ENCODE results near the gene ROBO1.

Gene ROBO1

DNA sequence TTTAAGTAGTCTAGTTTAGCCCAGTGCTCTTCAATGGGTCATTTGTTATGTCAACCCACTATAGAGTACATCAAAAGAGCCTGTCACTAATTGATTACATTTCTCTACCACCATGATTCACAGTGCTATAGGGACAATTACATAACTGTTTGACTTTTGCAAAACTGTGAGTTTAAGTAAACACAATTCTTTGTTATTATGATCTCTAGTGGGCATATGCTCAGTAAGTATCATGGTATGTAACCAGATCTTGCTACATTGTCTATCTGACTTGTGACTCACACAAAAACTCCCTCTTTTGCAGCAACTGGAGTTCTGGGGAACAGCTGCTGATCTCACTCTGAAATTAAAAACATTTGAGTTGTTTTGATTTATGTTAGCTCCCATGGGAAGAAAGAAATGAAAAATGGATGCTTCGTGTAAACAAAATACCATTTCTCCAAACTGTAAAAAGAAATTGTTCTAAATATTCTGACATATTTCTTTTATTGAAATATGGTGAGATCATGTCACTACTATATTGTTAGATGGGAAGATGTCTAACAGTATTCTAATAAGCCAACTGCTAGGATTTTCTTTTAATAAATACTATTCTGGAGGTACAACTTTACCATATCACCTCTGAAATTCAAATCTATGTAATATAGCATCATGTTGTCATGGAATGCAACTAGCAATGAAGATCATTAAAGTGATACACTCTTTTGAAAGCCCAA, 470.4 kb downstream of the ROBO1 start:
- no peak for ATAC-seq

- no peak for ATAC-seq
Measured at GRCh38 chr3:79286882-79287281, 480.9 kb downstream of the ROBO1 start.

DNA sequence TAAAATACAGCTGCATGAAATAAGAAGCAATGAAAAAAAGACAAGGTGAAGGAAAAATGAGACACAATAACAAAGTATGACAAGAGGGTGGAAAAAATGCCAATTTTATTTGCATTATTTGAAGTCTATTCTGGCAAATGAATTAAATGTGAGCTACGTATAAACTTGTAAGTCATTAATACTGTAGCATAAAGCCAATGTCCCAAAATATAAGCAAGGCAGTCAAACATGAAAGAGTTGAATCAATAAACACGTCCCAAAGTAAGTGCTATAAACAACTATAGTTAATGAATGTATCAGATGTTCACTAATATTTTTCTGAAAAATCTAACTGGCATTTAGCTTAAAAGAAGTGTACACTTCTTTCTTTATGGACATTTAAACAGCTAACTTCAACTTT, 481.9 kb downstream of the ROBO1 start:
- ATAC-seq = no peak

DNA sequence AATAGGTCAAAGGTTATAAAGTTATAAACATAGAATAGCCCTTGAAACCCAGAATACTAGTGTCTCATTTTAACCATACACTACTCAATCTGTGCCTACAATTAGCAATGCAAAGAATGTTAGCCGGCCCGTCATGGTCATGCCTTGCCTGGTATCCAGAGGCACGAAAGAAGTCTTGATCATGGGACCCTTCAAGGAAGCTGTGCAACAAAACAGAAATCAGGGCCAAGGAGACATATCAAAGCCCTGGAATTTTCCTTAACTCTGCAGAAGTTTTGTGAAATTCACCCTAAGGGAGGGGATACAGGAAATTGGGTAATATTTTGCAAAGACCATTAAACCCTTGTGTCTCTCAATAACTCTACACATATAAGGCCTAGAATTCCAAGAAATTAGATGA, 482.4 kb downstream of the ROBO1 start:
- ATAC-seq = no peak

DNA sequence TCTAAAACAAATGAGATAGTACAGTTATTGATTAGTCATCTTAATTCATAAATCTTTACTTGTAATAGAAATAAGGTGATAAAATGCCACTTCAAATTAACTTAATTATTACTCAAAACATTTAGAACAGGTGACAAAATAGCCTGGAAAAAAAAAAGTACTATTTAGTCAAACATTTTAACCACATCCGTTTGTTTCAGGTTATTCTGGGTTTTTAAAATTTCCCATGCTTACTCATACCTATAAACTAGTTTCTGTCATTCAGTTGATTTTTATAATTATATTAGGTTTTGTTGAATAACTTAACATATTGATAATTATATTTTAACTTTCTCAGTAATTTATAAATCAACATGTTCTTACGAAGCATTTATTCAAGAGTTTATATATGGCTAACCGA, 483.0 kb downstream of the ROBO1 start:
- no peak for ATAC-seq

- ATAC-seq = no peak
Measured at GRCh38 chr3:79278681-79279080, 489.1 kb downstream of the ROBO1 start.

GRCh38 chr3:79268422-79268821, 499.4 kb downstream of the ROBO1 start:
- ATAC-seq = no peak

DNA sequence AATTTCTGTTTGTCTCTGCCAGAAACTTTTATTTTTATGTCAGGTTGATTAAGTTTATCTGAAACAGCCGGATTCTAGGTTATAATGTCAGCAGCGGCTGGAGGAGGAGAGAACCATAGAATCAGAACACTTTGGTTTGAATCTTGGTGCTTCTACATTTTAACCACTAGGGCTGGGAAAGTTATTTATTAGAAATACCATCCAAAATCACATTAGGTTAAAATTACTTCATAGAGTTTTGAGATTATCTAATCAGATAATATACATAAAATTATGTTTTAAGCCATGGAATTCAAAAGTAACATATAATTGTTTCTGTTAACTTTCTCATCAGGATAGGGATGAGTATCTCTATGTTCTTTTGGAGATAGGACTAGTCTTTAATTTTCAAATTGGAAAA, 502.9 kb downstream of the ROBO1 start:
- no peak for ATAC-seq

- ATAC-seq = no peak
Measured at GRCh38 chr3:79263423-79263822, 504.4 kb downstream of the ROBO1 start.

DNA sequence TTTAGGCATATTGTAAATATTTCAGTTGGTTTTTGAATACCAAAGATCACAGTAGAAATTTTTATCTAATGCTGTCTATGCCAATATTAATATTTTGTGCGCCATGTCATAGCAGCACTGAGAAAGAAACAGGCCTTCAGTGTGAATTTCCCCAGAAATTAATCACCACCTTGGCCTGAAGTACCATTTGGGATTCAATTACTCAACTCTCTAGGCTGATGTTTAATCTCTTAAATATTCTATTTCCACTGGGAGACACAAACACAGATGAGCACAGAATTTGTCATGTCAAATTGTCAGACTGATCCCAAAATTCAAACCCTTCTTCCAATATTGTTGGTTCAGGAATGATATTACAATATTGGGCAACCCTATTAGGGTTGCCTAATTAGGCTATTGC, 509.3 kb downstream of the ROBO1 start:
- no peak for ATAC-seq

DNA sequence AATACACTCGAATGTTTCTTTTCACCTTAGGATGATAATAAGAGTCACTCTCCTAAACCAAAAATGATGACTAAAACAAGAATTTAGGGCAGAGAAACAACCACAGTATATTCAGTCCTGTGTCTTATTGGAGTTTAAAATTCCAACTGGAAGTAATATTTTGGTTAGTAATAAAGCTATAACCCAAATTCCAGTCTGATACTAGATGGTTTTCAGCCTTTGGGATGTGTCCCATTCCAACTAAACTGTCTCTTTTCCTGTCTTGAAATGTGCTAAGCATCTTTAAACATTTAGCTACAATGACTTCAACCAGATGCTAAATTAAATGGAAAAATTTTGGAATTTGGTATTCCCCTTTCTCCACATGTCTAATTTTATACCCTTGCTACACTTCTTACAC, 510.0 kb downstream of the ROBO1 start:
- no peak for ATAC-seq

GRCh38 chr3:79255702-79256101, 512.1 kb downstream of the ROBO1 start:
- ATAC-seq = no peak

DNA sequence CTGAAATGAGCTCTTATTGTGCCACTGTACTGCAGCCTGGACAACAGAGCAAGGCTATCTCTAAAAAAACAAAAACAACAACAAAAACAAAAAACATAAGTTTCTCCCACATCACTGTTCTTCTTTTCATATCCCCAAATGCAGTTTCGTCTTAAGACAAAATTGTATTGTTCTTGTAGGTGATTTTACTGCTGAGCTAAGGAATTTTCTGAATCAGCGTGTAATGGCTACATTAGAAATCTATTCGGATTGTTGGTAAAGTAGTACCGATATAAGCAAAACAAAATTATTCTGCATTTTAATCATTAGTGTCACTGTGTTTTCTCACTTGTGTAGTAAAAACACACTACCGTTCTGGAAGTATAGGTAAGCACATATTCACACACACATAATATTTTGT, 512.5 kb downstream of the ROBO1 start:
- ATAC-seq = no peak

DNA sequence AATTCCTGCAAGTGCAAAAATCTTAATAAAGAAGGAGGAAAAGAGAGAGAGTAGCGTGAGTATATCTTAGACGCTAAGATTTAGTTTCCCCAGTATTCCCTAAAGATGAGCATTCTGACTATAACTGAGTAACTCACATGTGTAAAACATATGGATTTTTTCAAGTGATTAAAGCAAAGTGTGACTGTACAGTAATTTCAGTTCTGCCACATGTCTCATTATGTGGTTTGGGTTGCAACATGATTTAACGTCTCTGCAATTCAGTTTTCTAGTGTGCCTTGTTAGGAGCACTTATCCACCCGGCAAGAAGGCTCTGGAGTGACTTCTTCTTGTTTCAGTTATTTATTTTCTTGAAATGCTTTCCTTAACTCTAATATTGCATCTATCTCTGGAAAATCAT, 514.1 kb downstream of the ROBO1 start:
- no peak for ATAC-seq

DNA sequence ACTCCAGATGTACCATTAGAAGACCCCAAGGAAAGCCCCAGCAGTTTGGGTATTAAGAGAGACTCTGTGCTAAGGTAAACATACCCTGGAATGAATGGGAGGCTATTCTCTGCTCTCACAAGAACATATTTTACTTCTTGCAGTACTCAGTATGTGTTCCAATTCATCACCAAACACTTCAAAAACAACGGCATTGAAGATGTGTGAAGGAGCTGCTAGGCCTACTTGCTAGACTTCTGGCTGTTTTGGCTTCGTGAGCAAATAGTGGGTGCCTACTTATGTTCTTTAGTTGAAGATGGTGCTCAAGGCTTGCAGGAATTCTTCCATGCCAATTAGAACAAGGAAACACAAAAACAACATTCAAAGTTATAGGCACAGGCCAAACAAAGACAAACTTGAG, 514.5 kb downstream of the ROBO1 start:
- no peak for ATAC-seq

- ATAC-seq = no peak
Measured at GRCh38 chr3:79250746-79251145, 517.1 kb downstream of the ROBO1 start.

- no peak for ATAC-seq
Measured at GRCh38 chr3:79249701-79250100, 518.1 kb downstream of the ROBO1 start.

DNA sequence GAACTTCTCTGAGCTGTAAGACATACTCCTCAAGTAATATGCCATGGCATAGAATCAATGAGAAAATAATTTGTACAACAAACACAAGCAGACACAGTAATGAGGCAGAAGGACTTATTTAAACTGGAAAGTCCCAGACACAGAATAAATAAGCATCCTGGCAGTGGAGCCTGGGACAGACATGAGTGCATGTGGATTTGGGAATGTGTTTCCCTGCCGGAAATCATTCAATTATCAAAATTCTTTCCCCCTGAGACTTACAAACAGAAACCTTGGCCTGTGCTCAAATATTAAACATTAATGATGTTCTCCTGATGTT, 520.1 kb downstream of the ROBO1 start:
- ATAC-seq = no peak

DNA sequence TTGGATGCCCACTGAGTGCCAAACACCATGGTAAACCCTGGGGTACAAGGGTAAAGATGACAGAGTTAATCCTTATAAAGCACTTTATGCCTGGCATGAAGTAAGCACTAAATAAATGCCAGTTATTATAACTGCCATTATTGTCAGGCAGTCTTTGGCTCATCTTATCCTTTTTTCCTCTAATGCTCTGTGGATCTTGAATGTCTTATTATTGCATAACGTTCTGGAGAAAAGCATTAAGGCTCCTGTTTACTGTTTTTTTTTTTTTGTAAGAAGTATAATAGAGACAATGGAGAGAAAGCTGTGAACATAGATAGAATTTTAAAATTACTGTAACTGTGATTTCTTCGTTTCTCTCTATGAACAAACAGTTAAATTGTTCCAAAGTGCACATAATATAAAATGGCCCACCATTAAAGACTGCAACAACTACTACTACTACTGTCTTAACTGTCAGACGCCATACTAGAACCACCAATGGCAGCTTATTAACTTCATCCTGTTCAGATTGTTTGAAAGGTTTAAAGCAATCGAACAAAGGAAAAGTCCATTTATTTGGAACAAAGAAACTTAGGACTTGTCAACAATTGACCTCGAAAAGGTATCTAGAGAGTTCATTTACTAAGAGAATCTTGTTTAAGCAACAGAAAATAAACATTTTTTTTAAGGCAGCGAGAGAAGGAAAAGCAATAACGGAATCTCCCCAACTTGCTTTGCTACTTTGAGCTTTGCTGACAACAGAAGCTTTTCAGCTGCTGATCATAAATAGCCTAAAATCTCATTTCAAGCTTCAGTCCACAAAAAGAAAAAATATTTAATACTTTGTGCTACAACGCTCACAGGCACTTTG, 520.7 kb downstream of the ROBO1 start:
- no peak for ATAC-seq

- no peak for ATAC-seq
Measured at GRCh38 chr3:79245284-79246138, 522.3 kb downstream of the ROBO1 start.

- ATAC-seq = no peak
Measured at GRCh38 chr3:79236496-79236895, 531.3 kb downstream of the ROBO1 start.

DNA sequence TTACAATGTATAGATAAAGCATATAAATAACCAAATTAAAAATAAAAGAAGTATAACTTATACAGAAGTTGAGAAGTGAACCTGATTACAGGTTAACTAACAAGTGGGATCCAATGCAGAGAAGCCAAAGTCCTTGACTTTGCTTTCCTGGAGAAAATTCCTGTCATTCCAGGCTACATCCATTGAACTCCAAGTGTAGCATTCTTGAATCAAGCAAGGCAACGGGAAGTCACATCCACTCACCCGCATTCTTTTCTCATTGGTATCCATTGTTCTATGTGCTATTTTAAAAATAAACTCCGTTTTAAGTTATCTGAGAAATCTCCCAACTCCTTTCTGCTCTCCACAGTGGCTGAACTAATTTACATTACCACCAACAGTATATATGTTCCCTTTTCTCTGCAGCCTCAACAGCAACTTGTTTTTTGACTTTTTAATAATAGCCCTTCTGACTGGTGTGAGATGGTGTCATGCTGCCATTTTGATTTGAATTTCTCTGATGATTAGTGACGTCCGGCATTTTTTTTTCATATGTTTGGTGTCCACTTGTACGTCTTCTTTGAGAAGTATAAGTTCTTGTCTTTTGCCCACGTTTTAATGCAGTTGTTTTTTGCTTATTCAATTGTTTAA, 534.3 kb downstream of the ROBO1 start:
- ATAC-seq = no peak

DNA sequence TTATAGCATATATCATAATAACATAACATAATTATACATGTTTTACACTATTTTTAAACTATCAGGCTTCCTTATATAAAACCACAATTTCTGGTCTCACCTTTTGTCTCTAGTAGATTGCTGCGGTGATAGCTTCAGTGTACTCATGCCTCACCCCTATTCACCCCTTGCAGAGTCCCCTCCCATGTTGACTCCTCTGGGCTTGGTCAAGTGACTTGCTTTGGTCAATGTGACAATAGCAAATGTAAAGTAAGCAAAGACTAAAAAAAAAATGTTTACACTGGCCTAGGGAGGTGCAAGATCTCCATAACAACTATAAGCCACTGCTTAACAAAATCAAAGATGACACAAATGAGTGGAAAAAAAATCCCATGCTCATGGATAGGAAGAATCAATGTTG, 537.5 kb downstream of the ROBO1 start:
- ATAC-seq = no peak

Measured in activated CD4-positive, CD25-positive, alpha-beta regulatory T cell treated with anti-CD3 and anti-CD28 coated beads, Interleukin-2, amount 50 U/mL, for 24 hours (primary cell).